SU-DHL-6 (cell line): ENCODE results near the gene FBN2.

Source experiments
- EZH2phosphoT487 ChIP-seq: fragments of 200-600 bp; sonication (generic), shearing (Covaris generic); conservative IDR thresholded peaks from 2 replicates; pipeline ENCODE4 v1.6.1; 2018; ENCODE audit warnings: mild to moderate bottlenecking, antibody characterized with exemption, low read length, moderate library complexity, mixed read lengths
- TF ChIP-seq, protein P1 (sequence below): fragments of 200-600 bp; sonication (generic); IDR thresholded peaks from one replicate; pipeline ENCODE4 v1.5.1; 2017; ENCODE audit warnings: antibody characterized with exemption, mild to moderate bottlenecking, low read length, moderate library complexity; ENCODE audit not compliant: insufficient read depth, poor library complexity, severe bottlenecking

DNA sequence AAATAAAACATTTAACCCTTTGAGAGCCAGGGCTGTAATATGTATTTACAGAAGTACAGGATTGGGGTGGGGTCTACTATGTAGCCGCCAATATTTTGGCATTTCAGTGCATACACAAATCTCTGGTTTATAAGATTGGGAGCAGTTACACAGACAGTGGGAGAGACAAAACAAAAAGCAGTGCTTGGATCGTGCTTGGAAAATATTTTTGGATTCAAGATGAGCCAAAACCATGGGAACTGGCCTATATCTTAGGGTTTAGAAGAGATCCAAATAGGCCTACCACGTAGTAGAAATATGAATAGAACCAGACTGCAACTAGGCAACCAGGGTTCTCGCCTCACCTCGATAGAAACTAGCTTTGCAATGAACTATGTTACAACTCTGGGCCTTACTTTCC, 284.9 kb downstream of the FBN2 start:
- TF ChIP-seq, protein P1, sequence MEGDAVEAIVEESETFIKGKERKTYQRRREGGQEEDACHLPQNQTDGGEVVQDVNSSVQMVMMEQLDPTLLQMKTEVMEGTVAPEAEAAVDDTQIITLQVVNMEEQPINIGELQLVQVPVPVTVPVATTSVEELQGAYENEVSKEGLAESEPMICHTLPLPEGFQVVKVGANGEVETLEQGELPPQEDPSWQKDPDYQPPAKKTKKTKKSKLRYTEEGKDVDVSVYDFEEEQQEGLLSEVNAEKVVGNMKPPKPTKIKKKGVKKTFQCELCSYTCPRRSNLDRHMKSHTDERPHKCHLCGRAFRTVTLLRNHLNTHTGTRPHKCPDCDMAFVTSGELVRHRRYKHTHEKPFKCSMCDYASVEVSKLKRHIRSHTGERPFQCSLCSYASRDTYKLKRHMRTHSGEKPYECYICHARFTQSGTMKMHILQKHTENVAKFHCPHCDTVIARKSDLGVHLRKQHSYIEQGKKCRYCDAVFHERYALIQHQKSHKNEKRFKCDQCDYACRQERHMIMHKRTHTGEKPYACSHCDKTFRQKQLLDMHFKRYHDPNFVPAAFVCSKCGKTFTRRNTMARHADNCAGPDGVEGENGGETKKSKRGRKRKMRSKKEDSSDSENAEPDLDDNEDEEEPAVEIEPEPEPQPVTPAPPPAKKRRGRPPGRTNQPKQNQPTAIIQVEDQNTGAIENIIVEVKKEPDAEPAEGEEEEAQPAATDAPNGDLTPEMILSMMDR: no peak
- TF ChIP-seq EZH2phosphoT487: no peak
